Measurements from ENCODE around the gene UMODL1. TPM values are rescaled to one million over a fixed set of nuclear protein-coding genes. Genes with fewer than 3 reads are reported as not detected.

UMODL1 gene
- total and polyA plus RNA-seq, 2 of the 13 experiments (the other 11 are each of a cell fraction or from before 2014, with no cell fraction given), result not detected

GRCh38 chr21:42096566-42096965 is 25.4 kb downstream of the UMODL1 start (continued):
- TF ChIP-seq ZBTB44 (CRISPR knock-in tag; IDR thresholded peaks at IDR 0.05) (no peak), RBM39 (IDR thresholded peaks at IDR 0.05; ENCODE audit: low read depth, low read length, poor library complexity, severe bottlenecking) (no peak), PRDM4 (CRISPR knock-in tag; IDR thresholded peaks at IDR 0.05; ENCODE audit: borderline replicate concordance) (no peak)

GRCh38 chr21:42097274-42097673 is 26.2 kb downstream of the UMODL1 start:
- no peak for DNase-seq (ENCODE audit: low spot score)
- Histone ChIP-seq H3K9me3 (ENCODE audit: low read length) (peaks cover 12% of the 10 kb centered on the region), H3K4me1 (ENCODE audit: insufficient read depth, low read length) (peaks cover 6% of the 10 kb centered on the region; the same call in 1 of the 2 replicates), H3K36me3 (replicated peaks in 1 of 2; ENCODE audit: control insufficient read depth in 1 of 2, insufficient read depth in 2 of 2, low read length in 2 of 2) (no peaks in the 10 kb centered on the region), H4K20me1 (ENCODE audit: insufficient read depth, low read length) (no peaks in the 10 kb centered on the region), H3K4me2 (ENCODE audit: low read depth, low read length) (no peak overlapping the region), H3K27ac (ENCODE audit: extremely low read length, insufficient read depth, low read length) (no peak overlapping the region), H2AFZ (ENCODE audit: low read length) (no peak overlapping the region), H3K4me3 (replicated peaks in 1 of 3; ENCODE audit: insufficient read depth in 1 of 3, low read depth in 2 of 3, low read length in 3 of 3) (no peak overlapping the region), H3K9ac (ENCODE audit: insufficient read depth, low read depth, low read length) (no peak overlapping the region), H3K27me3 (ENCODE audit: control insufficient read depth in 1 of 2, insufficient read depth in 2 of 2, low read length in 2 of 2) (peaks cover 0 to 19% of the 10 kb centered on the region in 2 experiments; a peak in 3 of 5 replicates), H3K79me2 (ENCODE audit: insufficient read depth, low read length) (no peaks in the 10 kb centered on the region)
- WGBS (ENCODE audit: low lambda C conversion rate), result 43% methylated on average over 3 of the region's 3 CpGs
- no peak for FAIRE-seq
- no peak for ATAC-seq
- in situ Hi-C loops (cut with HindIII; ENCODE audit: extremely low pct_ligation_motif_present, low pct_unique_long_range_greater_than_20kb) (no loop called here), intact Hi-C loops (cut with micrococcal nuclease; ENCODE audit: unreplicated experiment) (no loop called here)
- TF ChIP-seq ZFP82 (CRISPR knock-in tag; IDR thresholded peaks at IDR 0.05; ENCODE audit: borderline replicate concordance) (no peak), ZSCAN5A (CRISPR knock-in tag; IDR thresholded peaks at IDR 0.05; ENCODE audit: borderline replicate concordance) (no peak), ZNF331 (CRISPR knock-in tag; IDR thresholded peaks at IDR 0.05) (no peak)
- ChIA-PET POLR2A (no interaction called here), CTCF (ENCODE audit: low intra/inter-chr PET ratio, low total read pairs) (no interaction called here)
- BruUV-seq (replicated peaks), result no TSS peak
